ENCODE results near the gene CCL16. TPM values are rescaled to one million over a fixed set of nuclear protein-coding genes. Genes with fewer than 3 reads are reported as not detected.
"Not testable (repeated sequence)": the region's sequence is repeated elsewhere in the genome, so short reads cannot be mapped to it uniquely, and the experiment has no call there.

Gene CCL16
- not detected for total RNA-seq

GRCh38 chr17:35981246-35981645, at the start of gene CCL16:
Gene CCL16 (minus strand): TSS chr17:35981497. CDS start chr17:35981420, 77 bp downstream.
- DNase-seq (ENCODE audit: low spot score in 2 of 2) (no peak), ATAC-seq (no peak)
- Mint-ChIP-seq H3K9me3 (no peaks in the 10 kb centered on the region), H3K27ac (no peak within 1 kb of the TSS), H3K36me3 (no peaks in the 10 kb centered on the region)

GRCh38 chr17:36030956-36031355, 49.7 kb upstream of the CCL16 start:
- Mint-ChIP-seq H3K27ac (no peak overlapping the region), H3K36me3 (no peaks in the 10 kb centered on the region), H3K9me3 (no peaks in the 10 kb centered on the region)
- ATAC-seq (no peak), DNase-seq (ENCODE audit: low spot score in 2 of 2) (no peak)

- H3K36me3 Mint-ChIP-seq, result no peaks in the 10 kb centered on the region
- no peak overlapping the region for H3K27ac Mint-ChIP-seq
- no peak for DNase-seq (ENCODE audit: low spot score in 2 of 2)
- H3K9me3 Mint-ChIP-seq, result no peaks in the 10 kb centered on the region
- ATAC-seq, result no peak
These were observed 46.5 kb upstream of the CCL16 start for GRCh38 chr17:36027761-36028160.

DNA sequence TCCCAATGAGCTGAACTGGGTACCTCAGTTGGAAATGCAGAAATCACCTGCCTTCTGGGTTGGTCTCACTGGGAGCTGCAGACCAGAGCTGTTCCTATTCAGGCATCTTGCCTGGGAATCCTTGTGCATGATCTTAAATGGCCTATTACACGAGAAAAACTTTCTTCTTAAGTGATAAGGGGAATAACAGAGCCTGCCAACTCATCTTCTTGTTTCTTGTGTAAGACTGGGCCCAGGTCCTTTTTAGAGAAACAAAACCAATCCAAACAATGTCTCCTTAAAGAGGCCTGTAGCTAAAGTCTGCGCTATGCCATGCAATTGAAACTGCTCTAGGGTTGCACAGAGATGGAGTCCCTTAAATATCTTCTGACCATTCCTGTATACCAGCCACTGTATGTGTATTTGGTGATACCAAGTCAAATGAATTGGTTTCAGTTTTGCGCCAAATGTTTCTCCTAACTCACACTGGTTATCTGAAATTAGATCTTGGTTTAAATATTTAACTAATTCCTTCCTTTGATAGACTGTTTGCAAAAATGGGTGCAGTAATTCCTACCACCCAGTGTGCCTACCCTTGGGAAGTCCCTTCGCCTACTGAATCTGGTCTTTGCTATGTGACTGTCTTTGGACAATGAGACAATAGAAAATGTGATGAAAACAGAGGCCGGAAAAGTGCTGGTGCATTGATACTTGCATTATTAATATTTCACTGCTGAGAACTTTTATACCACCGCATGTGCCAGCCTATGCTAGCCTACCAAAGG, 43.0 kb upstream of the CCL16 start:
- Mint-ChIP-seq H3K9me3 (no peaks in the 10 kb centered on the region), H3K36me3 (no peaks in the 10 kb centered on the region), H3K27ac (no peak overlapping the region)
- DNase-seq (ENCODE audit: low spot score in 2 of 2), result no peak
- ATAC-seq, result no peak

DNA sequence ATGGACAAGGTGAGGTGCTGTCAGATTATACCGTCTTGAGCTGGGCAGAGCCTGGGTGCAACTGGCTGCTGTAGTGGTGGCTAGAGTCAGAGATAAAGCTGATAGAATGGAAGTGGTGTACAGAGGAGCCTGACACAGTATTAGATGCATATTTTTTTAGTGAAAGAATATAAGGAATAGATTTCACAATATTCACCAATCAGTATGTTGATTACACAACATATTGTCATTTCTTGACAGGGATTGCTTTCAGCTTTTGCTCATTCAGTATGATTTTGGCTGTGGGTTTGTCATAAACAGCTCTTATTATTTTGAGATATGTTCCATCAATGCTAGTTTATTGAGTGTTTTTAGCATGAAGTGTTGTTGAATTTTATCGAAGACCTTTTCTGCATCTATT, 38.1 kb upstream of the CCL16 start:
- no peaks in the 10 kb centered on the region for H3K36me3 Mint-ChIP-seq
- no peaks in the 10 kb centered on the region for H3K9me3 Mint-ChIP-seq
- no peak overlapping the region for H3K27ac Mint-ChIP-seq
- DNase-seq (ENCODE audit: low spot score in 2 of 2), result no peak
- ATAC-seq, result no peak

- DNase-seq (ENCODE audit: low spot score in 2 of 2) (no peak), ATAC-seq (no peak)
- Mint-ChIP-seq H3K36me3 (no peaks in the 10 kb centered on the region), H3K27ac (peak within 1 kb of the TSS in 1 of 2 donors; percentile 50), H3K9me3 (no peaks in the 10 kb centered on the region)
These were observed 36.5 kb upstream of the CCL16 start, which contains the start of gene CCL23 for GRCh38 chr17:36017799-36018198. Gene CCL23 (minus strand): TSS chr17:36017972. CDS start chr17:36017897, 75 bp downstream.

- H3K36me3 Mint-ChIP-seq, result no peaks in the 10 kb centered on the region
- H3K9me3 Mint-ChIP-seq, result no peaks in the 10 kb centered on the region
- ATAC-seq (no peak), DNase-seq (ENCODE audit: low spot score in 2 of 2) (no peak)
- no peak overlapping the region for H3K27ac Mint-ChIP-seq
These were observed 35.3 kb upstream of the CCL16 start for GRCh38 chr17:36016555-36016954.

DNA sequence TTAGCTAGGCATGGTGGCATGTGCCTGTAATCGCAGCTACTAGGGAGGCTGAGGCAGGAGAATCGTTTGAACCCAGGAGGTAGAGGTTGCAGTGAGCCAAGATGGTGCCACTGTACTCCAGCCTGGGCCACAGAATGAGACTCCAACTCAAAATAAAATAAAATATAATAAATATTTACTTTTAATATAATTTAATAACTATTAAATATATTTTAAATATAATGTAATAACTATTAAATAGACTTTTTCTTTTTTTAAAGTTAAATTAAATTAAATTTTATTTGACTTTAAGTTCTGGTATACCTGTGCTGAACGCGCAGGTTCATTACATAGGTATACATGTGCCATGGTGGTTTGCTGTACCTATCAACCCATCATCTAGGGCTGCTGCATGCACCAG, 34.6 kb upstream of the CCL16 start:
- DNase-seq (ENCODE audit: low spot score in 2 of 2); H3K9me3 Mint-ChIP-seq; H3K36me3 Mint-ChIP-seq; H3K27ac Mint-ChIP-seq; ATAC-seq: not testable (repeated sequence)

- Mint-ChIP-seq H3K27ac (no peak overlapping the region), H3K9me3 (no peaks in the 10 kb centered on the region), H3K36me3 (no peaks in the 10 kb centered on the region)
- DNase-seq (ENCODE audit: low spot score in 2 of 2), result no peak
- ATAC-seq, result no peak
These were observed 33.6 kb upstream of the CCL16 start for GRCh38 chr17:36014946-36015345.

GRCh38 chr17:36011201-36011600, 29.9 kb upstream of the CCL16 start:
- ATAC-seq, result no peak
- Mint-ChIP-seq H3K36me3 (no peaks in the 10 kb centered on the region), H3K27ac (no peak overlapping the region), H3K9me3 (peaks cover 7% of the 10 kb centered on the region in 2 donors)
- no peak for DNase-seq (ENCODE audit: low spot score in 2 of 2)

- H3K27ac Mint-ChIP-seq, result no peak overlapping the region
- no peak for DNase-seq (ENCODE audit: low spot score in 2 of 2)
- peaks cover 7% of the 10 kb centered on the region in 2 donors for H3K9me3 Mint-ChIP-seq
- no peaks in the 10 kb centered on the region for H3K36me3 Mint-ChIP-seq
- ATAC-seq, result no peak
These were observed 27.8 kb upstream of the CCL16 start for GRCh38 chr17:36008998-36009665.

- DNase-seq (ENCODE audit: low spot score in 2 of 2) (no peak), ATAC-seq (no peak)
- H3K9me3 Mint-ChIP-seq, result peaks cover 7% of the 10 kb centered on the region in 2 donors
- no peak overlapping the region for H3K27ac Mint-ChIP-seq
- H3K36me3 Mint-ChIP-seq, result no peaks in the 10 kb centered on the region
These were observed 23.4 kb upstream of the CCL16 start for GRCh38 chr17:36004594-36005108.

DNA sequence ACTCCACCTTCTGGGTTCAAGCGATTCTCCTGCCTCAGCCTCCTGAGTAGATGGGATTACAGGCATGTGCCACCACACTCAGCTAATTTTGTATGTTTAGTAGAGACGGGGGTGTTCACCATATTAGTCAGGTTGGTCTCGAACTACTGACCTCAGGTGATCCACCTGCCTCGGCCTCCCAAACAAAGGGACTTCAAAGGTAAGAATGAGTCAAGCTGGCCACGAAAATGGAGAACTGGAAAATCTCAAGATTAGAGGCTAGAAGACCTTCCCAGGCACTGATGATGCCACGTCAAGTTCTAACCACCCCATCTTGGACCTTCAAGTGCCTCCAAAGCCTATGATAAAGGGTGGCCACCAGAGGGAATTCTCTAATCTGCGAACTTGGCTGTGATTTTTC, 21.3 kb upstream of the CCL16 start:
- DNase-seq (ENCODE audit: low spot score in 2 of 2) (no peak), ATAC-seq (no peak)
- H3K27ac Mint-ChIP-seq, result no peak overlapping the region
- H3K36me3 Mint-ChIP-seq, result no peaks in the 10 kb centered on the region
- H3K9me3 Mint-ChIP-seq, result peaks cover under 1% of the 10 kb centered on the region in 2 donors

- no peaks in the 10 kb centered on the region for H3K9me3 Mint-ChIP-seq
- ATAC-seq (no peak), DNase-seq (ENCODE audit: low spot score in 2 of 2) (no peak)
- H3K36me3 Mint-ChIP-seq, result no peaks in the 10 kb centered on the region
- no peak overlapping the region for H3K27ac Mint-ChIP-seq
These were observed 20.7 kb upstream of the CCL16 start for GRCh38 chr17:36001862-36002603.

GRCh38 chr17:36001110-36001771, 19.9 kb upstream of the CCL16 start, which contains the start of gene CCL15:
Gene CCL15 (minus strand): TSS chr17:36001553. CDS start chr17:36001492, 61 bp downstream.
- H3K9me3 Mint-ChIP-seq, result no peaks in the 10 kb centered on the region
- ATAC-seq (no peak), DNase-seq (ENCODE audit: low spot score in 2 of 2) (no peak)
- H3K27ac Mint-ChIP-seq, result no peak within 1 kb of the TSS
- no peaks in the 10 kb centered on the region for H3K36me3 Mint-ChIP-seq

GRCh38 chr17:36000732-36001109, 19.4 kb upstream of the CCL16 start:
- Mint-ChIP-seq H3K27ac (no peak overlapping the region), H3K9me3 (no peaks in the 10 kb centered on the region), H3K36me3 (no peaks in the 10 kb centered on the region)
- DNase-seq (ENCODE audit: low spot score in 2 of 2) (no peak), ATAC-seq (no peak)

DNA sequence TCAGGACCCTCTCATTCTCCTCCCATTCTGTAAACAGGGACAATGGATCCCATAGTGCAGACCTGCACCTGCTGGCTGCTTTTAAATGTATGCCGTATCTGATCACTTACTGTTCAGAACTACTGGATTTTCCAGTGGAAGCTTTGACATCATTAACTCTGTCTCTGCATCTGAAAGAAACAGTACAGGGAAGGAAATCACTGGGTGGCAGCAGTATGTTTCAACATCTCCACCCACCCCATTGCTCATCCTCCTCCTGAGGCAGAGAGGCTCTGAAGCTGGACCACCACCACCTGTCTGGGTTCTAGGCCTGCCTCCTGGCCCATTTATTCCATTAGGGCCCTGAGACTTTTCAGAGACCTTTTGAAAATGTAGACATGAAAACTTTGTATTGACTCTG, 17.5 kb upstream of the CCL16 start:
- Mint-ChIP-seq H3K36me3 (no peaks in the 10 kb centered on the region), H3K9me3 (no peaks in the 10 kb centered on the region), H3K27ac (no peak overlapping the region)
- ATAC-seq (no peak), DNase-seq (ENCODE audit: low spot score in 2 of 2) (no peak)

Data from activated naive CD4-positive, alpha-beta T cell treated with anti-CD3 and anti-CD28 coated beads, Interleukin-2, amount 50 U/mL, for 72 hours (primary cell).